ENCODE data around the gene TPGS1.

- TF ChIP-seq TAF1 (IDR thresholded peaks at IDR 0.05; ENCODE audit: borderline replicate concordance, low read depth, low read length) (no peak), POLR2A (IDR thresholded peaks at IDR 0.05; ENCODE audit: low read depth, low read length) (no peak)
These were observed 48.9 kb upstream of the TPGS1 start for GRCh38 chr19:458091-459042.

All from GM12892 (cell line).